EH (cell line): ENCODE data around the gene ADM.
"Not testable (repeated sequence)": the region's sequence is repeated elsewhere in the genome, so short reads cannot be mapped to it uniquely, and the experiment has no call there.

ENCODE experiments used
- DNase-seq: peaks from one replicate; pipeline ENCODE4 v3.0.0-alpha.2; 2015; ENCODE audit warnings: low read depth

ADM gene

GRCh38 chr11:10304495-10305261 is at the start of gene ADM:
TSS of gene ADM (plus strand) at chr11:10305073. CDS start at chr11:10305701, 628 bp downstream.
- peak; percentile 96 for DNase-seq

GRCh38 chr11:10255388-10256125 is 49.3 kb upstream of the ADM start:
- DNase-seq = no peak

- DNase-seq = no peak
Observed at GRCh38 chr11:10257478-10257877, 47.4 kb upstream of the ADM start.

GRCh38 chr11:10261821-10262220 is 43.1 kb upstream of the ADM start:
- DNase-seq = peak; percentile 61

GRCh38 chr11:10263929-10264328 is 40.9 kb upstream of the ADM start:
- DNase-seq = peak; percentile 83

- not testable (repeated sequence) for DNase-seq
Observed at GRCh38 chr11:10264716-10265115, 40.2 kb upstream of the ADM start.

- peak; percentile 44 for DNase-seq
Observed at GRCh38 chr11:10265936-10266335, 38.9 kb upstream of the ADM start.

GRCh38 chr11:10267821-10268220 is 37.1 kb upstream of the ADM start:
- DNase-seq = peak; percentile 62

- DNase-seq = peak; percentile 75
Observed at GRCh38 chr11:10268746-10269488, 36.0 kb upstream of the ADM start.

GRCh38 chr11:10272132-10272531 is 32.7 kb upstream of the ADM start:
- no peak for DNase-seq

GRCh38 chr11:10273738-10274137 is 31.1 kb upstream of the ADM start:
- DNase-seq = no peak

- peak; percentile 59 for DNase-seq
Observed at GRCh38 chr11:10274726-10275125, 30.1 kb upstream of the ADM start.

- peak; percentile 31 for DNase-seq
Observed at GRCh38 chr11:10275714-10276113, 29.2 kb upstream of the ADM start.

- no peak for DNase-seq
Observed at GRCh38 chr11:10282117-10282516, 22.8 kb upstream of the ADM start.

- DNase-seq = no peak
Observed at GRCh38 chr11:10283991-10284390, 20.9 kb upstream of the ADM start.

- no peak for DNase-seq
Observed at GRCh38 chr11:10285148-10285802, 19.6 kb upstream of the ADM start.

- DNase-seq = peak; percentile 61
Observed at GRCh38 chr11:10287140-10287539, 17.7 kb upstream of the ADM start.

- DNase-seq = no peak
Observed at GRCh38 chr11:10287766-10288715, 16.8 kb upstream of the ADM start.

- no peak for DNase-seq
Observed at GRCh38 chr11:10288881-10289764, 15.8 kb upstream of the ADM start.
